Suprapubic skin (tissue), 4 donors: ENCODE data around the gene HSD11B1L. TPM values are rescaled to one million over a fixed set of nuclear protein-coding genes. Genes with fewer than 3 reads are reported as not detected.

ENCODE experiments used
- DNase-seq, 2 donors: peaks; one replicate each; pipeline ENCODE4 v3.0.0-alpha.2; 2019; ENCODE audit warnings: low spot score in 2 of 2
- H3K27ac ChIP-seq: fragments of 200-600 bp; sonication (generic); one replicate; pipeline ENCODE4 v1.5.1; 2019
- H3K27me3 ChIP-seq: fragments of 200-600 bp; sonication (generic); one replicate; pipeline ENCODE4 v1.5.1; 2019
- H3K36me3 ChIP-seq: fragments of 200-600 bp; sonication (generic); one replicate; pipeline ENCODE4 v1.5.1; 2019
- H3K4me1 ChIP-seq: fragments of 200-600 bp; sonication (generic); one replicate; pipeline ENCODE4 v1.5.1; 2019
- H3K4me3 ChIP-seq: fragments of 200-600 bp; sonication (generic); one replicate; pipeline ENCODE4 v1.5.1; 2019; ENCODE audit warnings: mild to moderate bottlenecking
- H3K9me3 ChIP-seq: fragments of 200-600 bp; sonication (generic); one replicate; pipeline ENCODE4 v1.5.1; 2019
- EP300 ChIP-seq: sonication (generic); formaldehyde crosslinking; IDR thresholded peaks from one replicate; pipeline ENCODE4 v1.6.1; 2017; ENCODE audit warnings: antibody characterized with exemption
- POLR2A ChIP-seq, 2 donors: fragments of 450-650 bp; IDR thresholded peaks; one replicate each; pipeline ENCODE4 v1.6.1; 2017; ENCODE audit warnings: antibody characterized with exemption in 2 of 2, mild to moderate bottlenecking in 2 of 2, moderate library complexity in 2 of 2
- POLR2AphosphoS5 ChIP-seq, 3 donors: sonication (generic); formaldehyde crosslinking; IDR thresholded peaks; one replicate each; pipeline ENCODE4 v1.6.1; 2017; ENCODE audit warnings: antibody characterized with exemption in 3 of 3
- WGBS: methylation state at CpG from one replicate; pipeline ENCODE4 v1.1.5; 2018; 5-methylcytosine and 5-hydroxymethylcytosine counted together
- total RNA-seq, 4 donors: library from RNA; depleted of rRNA; stranded (reverse); fragments of >200 nt; gene quantifications; one replicate each; pipeline ENCODE4 v1.1.0, GENCODE V29; 2016
- TF ChIP-seq, protein P1 (sequence below), 2 donors: fragments of 200-600 bp in 1 of 2; fragments of 450-650 bp in 1 of 2; sonication (generic) in 1 of 2; IDR thresholded peaks; one replicate each; pipeline ENCODE4 v1.5.1; 2016 to 2019; ENCODE audit warnings: antibody characterized with exemption in 2 of 2, mild to moderate bottlenecking in 1 of 2, moderate library complexity in 1 of 2

The HSD11B1L gene
- total RNA-seq, 4 donors from 2014 or later: 11.6 to 19.0 (median 15.1) TPM

DNA sequence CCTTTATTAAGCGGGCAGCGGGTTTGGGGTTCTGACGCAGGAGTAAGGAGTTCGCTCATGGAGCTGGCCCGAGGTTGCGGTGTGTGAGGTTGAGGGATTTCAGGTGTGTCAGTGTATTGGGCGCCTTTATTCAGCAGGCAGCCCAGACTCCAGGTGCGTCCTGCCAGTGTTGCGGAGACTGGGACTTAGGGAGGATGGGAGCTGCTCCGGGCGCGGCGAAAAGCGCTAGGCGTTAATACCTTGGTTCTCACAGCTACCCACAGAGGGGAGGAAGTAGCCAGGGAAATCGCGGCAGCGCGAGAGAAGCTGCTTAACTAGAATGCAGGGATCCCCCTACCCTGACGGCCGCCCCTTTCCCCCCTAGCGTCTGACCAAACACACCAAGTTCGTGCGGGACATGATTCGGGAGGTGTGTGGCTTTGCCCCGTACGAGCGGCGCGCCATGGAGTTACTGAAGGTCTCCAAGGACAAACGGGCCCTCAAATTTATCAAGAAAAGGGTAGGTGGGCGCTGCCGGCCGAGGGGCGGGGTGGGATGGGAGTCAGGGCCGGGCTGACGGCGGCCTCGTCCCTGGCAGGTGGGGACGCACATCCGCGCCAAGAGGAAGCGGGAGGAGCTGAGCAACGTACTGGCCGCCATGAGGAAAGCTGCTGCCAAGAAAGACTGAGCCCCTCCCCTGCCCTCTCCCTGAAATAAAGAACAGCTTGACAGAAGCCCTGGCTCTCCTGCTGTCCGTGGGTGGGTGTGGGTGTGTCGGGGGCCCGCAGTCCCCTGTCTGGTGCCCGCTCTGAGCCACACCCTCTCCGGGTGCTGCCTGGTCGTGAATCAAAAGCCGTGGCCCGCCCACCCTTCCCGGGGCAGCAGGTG, 10.4 kb downstream of the HSD11B1L start:
- H3K4me1 ChIP-seq: peaks cover 42% of the 10 kb centered on the region
- H3K27ac ChIP-seq: peak overlapping the region; percentile 91
- TF ChIP-seq POLR2A (IDR thresholded peaks at IDR 0.05) (no peak), POLR2AphosphoS5 (IDR thresholded peaks at IDR 0.05) (no peak)
- H3K9me3 ChIP-seq: no peaks in the 10 kb centered on the region
- peak overlapping the region; percentile 71 for H3K4me3 ChIP-seq
- H3K27me3 ChIP-seq: no peaks in the 10 kb centered on the region
- peaks cover 46% of the 10 kb centered on the region for H3K36me3 ChIP-seq
- peak in 1 of 2 donors; percentile 86 for DNase-seq
- WGBS: 3% methylated on average over 24 of the region's 54 CpGs

DNA sequence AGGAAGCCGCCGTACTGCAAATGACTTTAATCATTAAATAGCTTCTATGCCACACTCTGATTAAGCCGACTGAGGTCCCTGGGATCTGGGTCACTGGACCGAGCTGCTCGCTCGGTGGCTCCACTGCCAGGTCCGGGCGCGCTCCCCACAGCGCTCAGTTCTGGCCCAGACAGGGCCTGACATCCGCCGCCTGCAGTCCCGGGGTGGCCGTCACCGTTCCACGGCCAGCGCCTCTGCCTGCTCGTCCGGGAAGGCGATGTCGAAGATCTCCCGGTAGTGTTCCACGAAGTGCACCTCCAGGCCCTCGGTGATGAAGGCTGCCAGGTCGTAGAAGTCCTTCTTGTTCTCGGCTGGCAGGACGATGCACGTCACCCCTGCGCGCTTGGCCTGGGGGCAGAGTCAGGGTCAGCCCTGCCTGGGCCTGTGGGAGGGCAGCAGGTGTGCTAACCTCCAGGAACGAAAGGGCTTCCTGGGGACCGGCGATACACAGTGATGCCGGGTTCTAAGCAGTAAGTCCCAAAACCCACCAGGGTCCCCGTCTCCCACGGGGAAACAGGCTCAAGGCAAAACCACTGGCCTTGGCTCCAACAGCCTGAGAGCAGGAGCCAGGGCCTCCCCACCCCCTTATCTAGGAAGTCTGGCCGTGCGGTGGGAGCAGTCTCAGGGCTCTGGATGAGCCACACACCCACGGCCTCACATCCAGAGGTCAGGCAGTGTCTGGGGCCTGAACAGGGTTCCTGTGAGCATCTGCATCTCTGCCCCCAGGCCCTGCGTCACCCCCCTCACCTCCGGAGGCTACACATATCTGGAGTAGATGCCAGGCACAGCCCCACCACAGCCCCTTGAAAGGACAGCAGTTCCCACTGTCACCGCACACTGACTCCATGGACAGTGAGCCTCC, 11.2 kb downstream of the HSD11B1L start:
- Histone ChIP-seq H3K27me3 (no peaks in the 10 kb centered on the region), H3K4me1 (peaks cover 33% of the 10 kb centered on the region)

DNA sequence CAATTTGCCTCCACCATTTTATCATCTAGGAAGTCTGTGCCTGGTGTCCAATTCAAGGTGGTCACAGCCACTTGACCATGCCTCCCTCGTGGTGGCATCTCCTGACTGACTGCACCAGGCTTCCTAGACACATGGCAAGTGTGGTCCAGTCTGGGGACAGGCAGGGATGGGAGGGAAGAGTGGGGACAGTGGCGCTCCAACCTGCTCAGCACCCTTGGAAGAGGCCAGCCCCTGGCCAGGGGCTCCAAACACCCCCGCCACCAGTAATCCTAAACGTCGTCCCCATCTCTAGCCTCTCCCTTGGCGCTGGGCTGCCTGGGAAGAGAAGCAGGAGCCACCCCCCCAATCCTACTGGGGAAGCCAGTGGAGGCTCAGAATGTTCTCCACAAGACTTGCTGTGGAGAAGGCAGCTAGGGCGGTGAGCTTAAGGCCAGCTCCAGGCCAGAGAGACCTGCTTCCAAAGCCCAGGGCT, 11.9 kb downstream of the HSD11B1L start:
- peaks cover 61% of the 10 kb centered on the region for H3K36me3 ChIP-seq
- H3K9me3 ChIP-seq: no peaks in the 10 kb centered on the region
- H3K4me3 ChIP-seq: no peak overlapping the region
- no peak overlapping the region for H3K27ac ChIP-seq
- WGBS: 67% methylated on average over 1 of the region's 7 CpGs
- TF ChIP-seq POLR2A (IDR thresholded peaks at IDR 0.05) (no peak), EP300 (no peak), POLR2AphosphoS5 (IDR thresholded peaks at IDR 0.05) (no peak)
- TF ChIP-seq, protein P1, sequence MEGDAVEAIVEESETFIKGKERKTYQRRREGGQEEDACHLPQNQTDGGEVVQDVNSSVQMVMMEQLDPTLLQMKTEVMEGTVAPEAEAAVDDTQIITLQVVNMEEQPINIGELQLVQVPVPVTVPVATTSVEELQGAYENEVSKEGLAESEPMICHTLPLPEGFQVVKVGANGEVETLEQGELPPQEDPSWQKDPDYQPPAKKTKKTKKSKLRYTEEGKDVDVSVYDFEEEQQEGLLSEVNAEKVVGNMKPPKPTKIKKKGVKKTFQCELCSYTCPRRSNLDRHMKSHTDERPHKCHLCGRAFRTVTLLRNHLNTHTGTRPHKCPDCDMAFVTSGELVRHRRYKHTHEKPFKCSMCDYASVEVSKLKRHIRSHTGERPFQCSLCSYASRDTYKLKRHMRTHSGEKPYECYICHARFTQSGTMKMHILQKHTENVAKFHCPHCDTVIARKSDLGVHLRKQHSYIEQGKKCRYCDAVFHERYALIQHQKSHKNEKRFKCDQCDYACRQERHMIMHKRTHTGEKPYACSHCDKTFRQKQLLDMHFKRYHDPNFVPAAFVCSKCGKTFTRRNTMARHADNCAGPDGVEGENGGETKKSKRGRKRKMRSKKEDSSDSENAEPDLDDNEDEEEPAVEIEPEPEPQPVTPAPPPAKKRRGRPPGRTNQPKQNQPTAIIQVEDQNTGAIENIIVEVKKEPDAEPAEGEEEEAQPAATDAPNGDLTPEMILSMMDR (IDR thresholded peaks at IDR 0.05): no peak
- no peak for DNase-seq
- H3K27me3 ChIP-seq: no peaks in the 10 kb centered on the region
- H3K4me1 ChIP-seq: peaks cover 28% of the 10 kb centered on the region

More for the DNA sequence above, 11.2 kb downstream of the HSD11B1L start:
- Histone ChIP-seq H3K36me3 (peaks cover 54% of the 10 kb centered on the region), H3K27ac (peak overlapping the region; percentile 91), H3K9me3 (no peaks in the 10 kb centered on the region), H3K4me3 (peak overlapping the region; percentile 71)
- 100% methylated on average over 2 of the region's 42 CpGs for WGBS
- TF ChIP-seq POLR2AphosphoS5 (IDR thresholded peaks at IDR 0.05) (no peak), POLR2A (IDR thresholded peaks at IDR 0.05) (no peak), EP300 (no peak)
- TF ChIP-seq, protein P1 (IDR thresholded peaks at IDR 0.05): no peak
- no peak for DNase-seq

DNA sequence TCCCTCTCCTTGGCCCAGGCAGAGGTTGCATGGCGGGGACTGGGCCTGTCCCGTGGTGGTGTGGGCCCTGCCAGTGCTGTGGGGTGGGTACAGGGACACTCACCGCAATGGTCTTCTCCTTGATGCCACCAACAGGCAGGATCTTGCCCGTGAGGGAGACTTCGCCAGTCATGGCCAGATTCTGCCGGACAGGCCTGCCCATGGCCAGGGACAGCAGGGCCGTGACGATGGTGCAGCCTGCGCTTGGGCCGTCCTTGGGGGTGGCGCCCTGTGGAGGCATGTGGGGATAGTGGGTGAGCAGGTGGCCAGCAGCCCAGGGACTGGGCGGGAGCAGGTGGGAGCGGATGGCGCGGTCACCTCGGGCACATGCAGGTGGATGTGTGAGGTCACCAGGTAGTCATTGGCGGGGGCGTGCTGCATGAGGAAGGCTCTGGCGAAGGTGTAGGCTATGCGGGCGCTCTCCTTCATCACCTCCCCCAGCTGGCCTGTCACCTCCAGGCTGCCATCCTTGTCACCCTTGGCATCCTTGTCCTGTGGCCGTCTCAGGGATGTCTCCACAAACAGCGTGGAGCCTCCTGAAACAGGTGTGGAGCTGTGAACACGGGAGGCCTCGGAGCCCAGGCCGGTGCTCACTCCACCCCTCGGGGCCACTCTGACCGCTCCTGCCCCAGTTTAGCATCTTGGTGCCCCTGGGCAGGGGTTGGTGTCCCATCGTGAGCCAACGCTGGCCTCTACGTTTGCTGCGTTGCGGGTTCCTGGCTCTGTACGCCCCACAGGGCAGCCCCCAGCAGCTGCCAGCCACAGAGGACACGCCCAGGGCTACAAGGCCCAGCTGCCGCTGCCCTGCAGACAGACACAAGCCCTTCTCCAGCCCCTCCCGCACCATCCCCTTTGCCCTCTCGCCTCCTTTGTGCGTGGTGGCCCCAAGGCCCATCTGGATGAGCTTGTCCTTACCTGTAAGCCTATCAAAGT, 12.7 kb downstream of the HSD11B1L start:
- no peaks in the 10 kb centered on the region for H3K9me3 ChIP-seq
- no peaks in the 10 kb centered on the region for H3K27me3 ChIP-seq
- WGBS: 86% methylated on average over 11 of the region's 39 CpGs
- H3K36me3 ChIP-seq: peaks cover 67% of the 10 kb centered on the region
- H3K27ac ChIP-seq: no peak overlapping the region
- TF ChIP-seq POLR2A (IDR thresholded peaks at IDR 0.05) (no peak), EP300 (no peak), POLR2AphosphoS5 (IDR thresholded peaks at IDR 0.05) (no peak)
- TF ChIP-seq, protein P1 (IDR thresholded peaks at IDR 0.05): no peak
- DNase-seq: no peak
- H3K4me3 ChIP-seq: no peak overlapping the region
- H3K4me1 ChIP-seq: peaks cover 28% of the 10 kb centered on the region
